Measurements from ENCODE around the gene IRS4.
A peak's percentile ranks its signal among the peaks of the same experiment; 100 is the strongest.

IRS4 gene

GRCh38 chrX:108736509-108737479 is at the start of gene IRS4 (continued):
- TF ChIP-seq PRDM2 (tag by site-specific recombination; IDR thresholded peaks at IDR 0.05; ENCODE audit: borderline replicate concordance) (no peak), ZNF837 (tag by site-specific recombination; IDR thresholded peaks at IDR 0.05) (no peak), ZBTB7A (tag by site-specific recombination; IDR thresholded peaks at IDR 0.05; ENCODE audit: low read depth) (no peak), ZNF549 (tag by site-specific recombination; IDR thresholded peaks at IDR 0.05) (no peak), ZNF114 (tag by site-specific recombination; IDR thresholded peaks at IDR 0.05) (no peak), ZNF280D (tag by site-specific recombination; IDR thresholded peaks at IDR 0.05) (no peak), PRDM10 (tag by site-specific recombination; IDR thresholded peaks at IDR 0.05) (peak; percentile 72), ZNF791 (tag by site-specific recombination; IDR thresholded peaks at IDR 0.05) (no peak), ZNF274 (IDR thresholded peaks at IDR 0.05; ENCODE audit: low read length) (no peak), ZNF274 (tag by site-specific recombination; IDR thresholded peaks at IDR 0.05; ENCODE audit: borderline replicate concordance) (no peak), ZFP41 (tag by site-specific recombination; IDR thresholded peaks at IDR 0.05; ENCODE audit: borderline replicate concordance) (no peak), HOXD13 (CRISPR knock-in tag; IDR thresholded peaks at IDR 0.05; ENCODE audit: borderline replicate concordance) (no peak), ZNF169 (tag by site-specific recombination; IDR thresholded peaks at IDR 0.05) (no peak), ZFP37 (tag by site-specific recombination; IDR thresholded peaks at IDR 0.05) (no peak), SP2 (tag by site-specific recombination; IDR thresholded peaks at IDR 0.05) (peak; percentile 92), ZNF830 (tag by site-specific recombination; IDR thresholded peaks at IDR 0.05; ENCODE audit: low read depth) (no peak), ZNF645 (tag by site-specific recombination; IDR thresholded peaks at IDR 0.05) (no peak), ZNF747 (tag by site-specific recombination; IDR thresholded peaks at IDR 0.05) (no peak), ZNF37A (tag by site-specific recombination; IDR thresholded peaks at IDR 0.05) (no peak), ZNF677 (tag by site-specific recombination; IDR thresholded peaks at IDR 0.05) (no peak), ZBTB10 (tag by site-specific recombination; IDR thresholded peaks at IDR 0.05) (0 out of 2 replicates have a peak, but pooled peaks have one; percentile 18), ZNF132 (tag by site-specific recombination; IDR thresholded peaks at IDR 0.05; ENCODE audit: borderline replicate concordance) (no peak)
